Kidney epithelial cell (primary cell): ENCODE data around the gene ZNF74. TPM values are rescaled to one million over a fixed set of nuclear protein-coding genes. Genes with fewer than 3 reads are reported as not detected.

ENCODE experiments used
- DNase-seq: peaks from one replicate; pipeline ENCODE4 v3.0.0-alpha.2; 2010; ENCODE audit warnings: low read depth
- H3K27me3 ChIP-seq: 2 replicates; pipeline ENCODE4 v1.6.0; 2011; ENCODE audit warnings: low read length; ENCODE audit not compliant: control insufficient read depth, insufficient read depth
- H3K36me3 ChIP-seq: 2 replicates; pipeline ENCODE4 v1.5.1; 2011; ENCODE audit warnings: low read length; ENCODE audit not compliant: control insufficient read depth, insufficient read depth
- H3K4me3 ChIP-seq: 2 replicates; pipeline ENCODE4 v1.5.1; 2011; ENCODE audit warnings: low read depth, mild to moderate bottlenecking, control low read depth, low read length
- CTCF ChIP-seq: IDR thresholded peaks from 2 replicates; pipeline ENCODE4 v1.5.1; 2011; ENCODE audit warnings: mild to moderate bottlenecking, moderate library complexity, low read length, control low read depth, inconsistent platforms; ENCODE audit not compliant: insufficient read depth, poor library complexity, severe bottlenecking
- total RNA-seq: library from RNA; depleted of rRNA; stranded (reverse); fragments of >200 nt; gene quantifications from 2 replicates; pipeline ENCODE4 v1.2.3, GENCODE V29; 2015

The ZNF74 gene
- total RNA-seq, 1 donor from 2014 or later: 23.5 TPM

- no peak for TF ChIP-seq CTCF
Measured at GRCh38 chr22:20380486-20380885, 13.5 kb upstream of the ZNF74 start.

GRCh38 chr22:20383538-20383937 is 10.4 kb upstream of the ZNF74 start:
- TF ChIP-seq CTCF: no peak
- no peak overlapping the region for H3K4me3 ChIP-seq
- no peaks in the 10 kb centered on the region for H3K27me3 ChIP-seq
- no peak for DNase-seq
- H3K36me3 ChIP-seq: no peaks in the 10 kb centered on the region

More at GRCh38 chr22:20380486-20380885, 13.5 kb upstream of the ZNF74 start:
- DNase-seq: no peak
- Histone ChIP-seq H3K27me3 (no peaks in the 10 kb centered on the region), H3K4me3 (no peak overlapping the region), H3K36me3 (no peaks in the 10 kb centered on the region)

- TF ChIP-seq CTCF: no peak
- no peaks in the 10 kb centered on the region for H3K27me3 ChIP-seq
- H3K36me3 ChIP-seq: no peaks in the 10 kb centered on the region
- DNase-seq: no peak
- no peak overlapping the region for H3K4me3 ChIP-seq
Measured at GRCh38 chr22:20384171-20384570, 9.8 kb upstream of the ZNF74 start.

- DNase-seq: no peak
- no peak for TF ChIP-seq CTCF
- no peaks in the 10 kb centered on the region for H3K36me3 ChIP-seq
Measured at GRCh38 chr22:20384865-20385264, 9.1 kb upstream of the ZNF74 start.

GRCh38 chr22:20386336-20386735 is 7.6 kb upstream of the ZNF74 start:
- TF ChIP-seq CTCF: no peak
- Histone ChIP-seq H3K27me3 (no peaks in the 10 kb centered on the region), H3K36me3 (no peaks in the 10 kb centered on the region), H3K4me3 (no peak overlapping the region)
- no peak for DNase-seq

More at GRCh38 chr22:20384865-20385264, 9.1 kb upstream of the ZNF74 start:
- no peak overlapping the region for H3K4me3 ChIP-seq
- H3K27me3 ChIP-seq: no peaks in the 10 kb centered on the region

GRCh38 chr22:20386972-20387371 is 7.0 kb upstream of the ZNF74 start:
- TF ChIP-seq CTCF: no peak
- no peaks in the 10 kb centered on the region for H3K36me3 ChIP-seq
- H3K27me3 ChIP-seq: no peaks in the 10 kb centered on the region
- no peak overlapping the region for H3K4me3 ChIP-seq
- no peak for DNase-seq
